Fibroblast of lung (primary cell): ENCODE data around the gene CADM2. TPM values are rescaled to one million over a fixed set of nuclear protein-coding genes. Genes with fewer than 3 reads are reported as not detected.
"Not testable (repeated sequence)": the region's sequence is repeated elsewhere in the genome, so short reads cannot be mapped to it uniquely, and the experiment has no call there.

ENCODE experiments used
- DNase-seq, 2 donors: peaks; one replicate each; pipeline versions ENCODE4 v3.0.0 to v3.0.0-alpha.2; 2010; ENCODE audit warnings: low read depth in 2 of 2
- H2AFZ ChIP-seq: 2 replicates; pipeline ENCODE4 v1.5.1; 2012; ENCODE audit warnings: low read length, control low read depth, inconsistent platforms
- H3K27ac ChIP-seq: 2 replicates; pipeline ENCODE4 v1.5.1; 2011; ENCODE audit warnings: low read length, control low read depth; ENCODE audit not compliant: insufficient read depth
- H3K27me3 ChIP-seq: 2 replicates; pipeline ENCODE4 v1.5.1; 2011; ENCODE audit warnings: mild to moderate bottlenecking, low read length; ENCODE audit not compliant: control insufficient read depth, insufficient read depth
- H3K36me3 ChIP-seq: 2 replicates; pipeline ENCODE4 v1.5.1; 2011; ENCODE audit warnings: low read length; ENCODE audit not compliant: control insufficient read depth, insufficient read depth
- H3K4me1 ChIP-seq: 2 replicates; pipeline ENCODE4 v1.5.1; 2011; ENCODE audit warnings: low read length; ENCODE audit not compliant: control insufficient read depth, insufficient read depth; ENCODE audit errors: extremely low read depth
- H3K4me2 ChIP-seq: 2 replicates; pipeline ENCODE4 v1.5.1; 2011; ENCODE audit warnings: low read length, control low read depth; ENCODE audit not compliant: insufficient read depth; ENCODE audit errors: extremely low read depth
- H3K4me3 ChIP-seq, 4 experiments: fragments of 200-600 bp in 1 of 4; sonication (generic) in 1 of 4; replicated peaks in 1 of 4; 2 replicates each; pipeline ENCODE4 v1.5.1; 2011 to 2016; ENCODE audit warnings: low read length in 4 of 4, low read depth in 3 of 4, mild to moderate bottlenecking in 3 of 4, control low read depth in 2 of 4, inconsistent platforms in 1 of 4, mixed read lengths in 1 of 4; ENCODE audit not compliant: insufficient read depth in 1 of 4; ENCODE audit errors: control extremely low read depth in 1 of 4
- H3K79me2 ChIP-seq: 2 replicates; pipeline ENCODE4 v1.5.1; 2012; ENCODE audit warnings: mild to moderate bottlenecking, low read length, inconsistent platforms; ENCODE audit not compliant: control insufficient read depth, insufficient read depth
- H3K9ac ChIP-seq: 2 replicates; pipeline ENCODE4 v1.5.1; 2011; ENCODE audit warnings: mild to moderate bottlenecking, low read length, control low read depth; ENCODE audit not compliant: insufficient read depth
- H3K9me3 ChIP-seq: 2 replicates; pipeline ENCODE4 v1.5.1; 2012; ENCODE audit warnings: low read depth, low read length; ENCODE audit not compliant: control insufficient read depth, insufficient read depth
- H4K20me1 ChIP-seq: 2 replicates; pipeline ENCODE4 v1.5.1; 2011; ENCODE audit warnings: low read length; ENCODE audit not compliant: control insufficient read depth, insufficient read depth; ENCODE audit errors: extremely low read depth
- EZH2 ChIP-seq: IDR thresholded peaks from 2 replicates; pipeline ENCODE4 v1.5.1; 2012; ENCODE audit warnings: low read length, control low read depth, mild to moderate bottlenecking; ENCODE audit errors: missing control alignments
- polyA plus RNA-seq, 2 donors: library from polyadenylated mRNA; depleted of rRNA in 1 of 2; stranded (reverse) in 1 of 2; unstranded in 1 of 2; fragments of >200 nt; gene quantifications; 2 replicates each; pipeline ENCODE4 v1.2.1, GENCODE V29; 2011 to 2012; ENCODE audit warnings: missing spikeins in 1 of 2
- total RNA-seq: library from RNA; depleted of rRNA; stranded (reverse); fragments of >200 nt; gene quantifications from 2 replicates; pipeline ENCODE4 v1.2.1, GENCODE V29; 2014
- TF ChIP-seq, protein P1 (sequence below), 2 donors: IDR thresholded peaks in 1 of 2; conservative IDR thresholded peaks in 1 of 2; 1 replicate in 1 of 2; 2 replicates in 1 of 2; pipeline ENCODE4 v1.5.1; 2011 to 2012; ENCODE audit warnings: low read length in 2 of 2, control low read depth in 1 of 2, inconsistent platforms in 1 of 2, low read depth in 1 of 2, mild to moderate bottlenecking in 1 of 2

CADM2 gene
- total and polyA plus RNA-seq, 2 donors (not counting 1 experiment from before 2014, with no cell fraction given) = under 0.01 to 0.12 TPM

DNA sequence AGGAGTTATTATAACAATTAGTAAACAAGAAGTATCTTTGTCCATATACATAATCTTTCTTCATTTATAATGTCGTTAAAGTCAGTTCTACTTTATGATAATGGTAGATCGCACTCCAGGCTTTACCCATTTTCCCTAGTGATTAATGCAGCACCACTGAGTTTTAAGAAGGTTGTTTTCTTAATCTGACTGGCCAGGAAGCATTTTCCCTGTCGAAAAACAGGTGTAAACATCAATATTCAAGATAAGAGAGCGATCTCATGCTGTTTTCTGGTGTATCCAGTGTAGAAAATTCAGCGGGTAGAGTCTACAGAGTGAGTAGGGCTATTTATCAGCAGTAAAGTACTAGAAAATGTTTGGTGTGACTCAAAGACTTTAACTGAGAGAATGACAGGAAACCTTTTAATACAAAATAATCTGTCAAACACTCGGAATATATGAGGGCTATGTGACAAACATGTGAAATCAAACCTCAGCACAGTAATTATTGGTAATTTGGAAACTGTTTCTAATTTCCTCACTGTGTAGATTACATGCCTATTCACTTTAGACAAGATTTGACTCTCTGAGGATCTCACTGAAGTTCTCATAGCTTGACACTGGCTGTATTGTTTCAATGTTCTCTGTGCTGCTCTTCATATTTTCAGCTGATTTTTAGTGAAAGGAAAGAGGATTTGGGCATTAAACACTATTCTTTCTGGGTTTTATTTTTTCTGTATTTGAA lies 1019.0 kb downstream of the CADM2 start:
- Histone ChIP-seq H2AFZ (no peak overlapping the region), H3K27me3 (no peaks in the 10 kb centered on the region), H3K79me2 (no peaks in the 10 kb centered on the region), H3K4me1 (no peaks in the 10 kb centered on the region), H3K4me3 (no peak overlapping the region), H3K27ac (no peak overlapping the region), H3K4me2 (no peak overlapping the region), H3K9me3 (no peaks in the 10 kb centered on the region), H4K20me1 (no peaks in the 10 kb centered on the region), H3K36me3 (no peaks in the 10 kb centered on the region), H3K9ac (no peak overlapping the region)
- no peak for DNase-seq
- TF ChIP-seq, protein P1, sequence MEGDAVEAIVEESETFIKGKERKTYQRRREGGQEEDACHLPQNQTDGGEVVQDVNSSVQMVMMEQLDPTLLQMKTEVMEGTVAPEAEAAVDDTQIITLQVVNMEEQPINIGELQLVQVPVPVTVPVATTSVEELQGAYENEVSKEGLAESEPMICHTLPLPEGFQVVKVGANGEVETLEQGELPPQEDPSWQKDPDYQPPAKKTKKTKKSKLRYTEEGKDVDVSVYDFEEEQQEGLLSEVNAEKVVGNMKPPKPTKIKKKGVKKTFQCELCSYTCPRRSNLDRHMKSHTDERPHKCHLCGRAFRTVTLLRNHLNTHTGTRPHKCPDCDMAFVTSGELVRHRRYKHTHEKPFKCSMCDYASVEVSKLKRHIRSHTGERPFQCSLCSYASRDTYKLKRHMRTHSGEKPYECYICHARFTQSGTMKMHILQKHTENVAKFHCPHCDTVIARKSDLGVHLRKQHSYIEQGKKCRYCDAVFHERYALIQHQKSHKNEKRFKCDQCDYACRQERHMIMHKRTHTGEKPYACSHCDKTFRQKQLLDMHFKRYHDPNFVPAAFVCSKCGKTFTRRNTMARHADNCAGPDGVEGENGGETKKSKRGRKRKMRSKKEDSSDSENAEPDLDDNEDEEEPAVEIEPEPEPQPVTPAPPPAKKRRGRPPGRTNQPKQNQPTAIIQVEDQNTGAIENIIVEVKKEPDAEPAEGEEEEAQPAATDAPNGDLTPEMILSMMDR (conservative IDR thresholded peaks at IDR 0.05 in 1 of 2, IDR thresholded peaks at IDR 0.05 in 1 of 2; ENCODE audit: low read depth in 1 of 2, low read length in 2 of 2) = no peak
- TF ChIP-seq EZH2 = no peak

DNA sequence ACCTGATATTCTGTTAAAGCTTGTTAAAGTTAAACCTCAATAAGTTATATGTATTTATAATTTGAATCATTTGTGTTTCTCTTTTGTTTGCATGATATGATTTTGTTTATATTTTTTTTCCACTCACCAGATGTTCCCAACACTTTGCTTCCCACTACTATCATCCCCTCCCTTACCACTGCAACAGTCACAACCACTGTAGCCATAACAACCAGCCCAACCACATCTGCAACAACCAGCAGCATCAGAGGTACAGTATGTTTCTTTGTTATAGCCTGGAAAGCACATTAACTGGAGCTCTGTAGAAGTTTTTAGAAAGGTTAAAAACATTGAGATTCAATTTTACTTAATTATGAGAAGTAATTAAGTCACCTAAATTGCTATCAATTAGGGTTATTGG lies 1020.2 kb downstream of the CADM2 start:
- no peaks in the 10 kb centered on the region for H3K36me3 ChIP-seq
- TF ChIP-seq EZH2 = no peak
- TF ChIP-seq, protein P1 (conservative IDR thresholded peaks at IDR 0.05 in 1 of 2, IDR thresholded peaks at IDR 0.05 in 1 of 2; ENCODE audit: low read depth in 1 of 2, low read length in 2 of 2) = no peak

DNA sequence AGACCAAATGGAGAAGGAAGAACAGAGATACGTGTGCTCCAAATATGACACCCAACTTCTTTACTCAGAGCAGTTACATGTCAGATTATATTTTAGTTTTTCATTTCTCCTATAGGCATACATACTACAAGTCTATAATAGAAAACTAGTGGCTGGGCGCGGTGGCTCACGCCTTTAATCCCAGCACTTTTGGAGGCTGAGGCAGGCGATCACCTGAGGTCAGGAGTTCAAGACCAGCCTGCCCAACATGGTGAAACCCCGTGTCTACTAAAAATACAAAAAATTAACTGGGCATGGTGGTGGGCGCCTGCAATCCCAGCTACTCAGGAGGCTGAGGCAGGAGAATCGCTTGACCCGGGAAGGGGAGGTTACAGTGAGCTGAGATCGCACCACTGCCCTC lies 1030.8 kb downstream of the CADM2 start:
- H4K20me1 ChIP-seq, H3K27me3 ChIP-seq, H3K9ac ChIP-seq, H2AFZ ChIP-seq, DNase-seq, H3K36me3 ChIP-seq, H3K4me1 ChIP-seq, H3K9me3 ChIP-seq, H3K79me2 ChIP-seq, H3K4me3 ChIP-seq, H3K27ac ChIP-seq, H3K4me2 ChIP-seq: not testable (repeated sequence)

More for the DNA sequence above, 1020.2 kb downstream of the CADM2 start:
- Histone ChIP-seq H3K27me3 (no peaks in the 10 kb centered on the region), H3K4me2 (no peak overlapping the region), H3K4me1 (no peaks in the 10 kb centered on the region), H3K9me3 (no peaks in the 10 kb centered on the region), H3K4me3 (no peak overlapping the region), H3K79me2 (no peaks in the 10 kb centered on the region), H2AFZ (no peak overlapping the region), H3K9ac (no peak overlapping the region), H4K20me1 (no peaks in the 10 kb centered on the region), H3K27ac (no peak overlapping the region)
- DNase-seq = no peak
